Caco-2 (cell line): ENCODE measurements around the gene GRIA1. TPM values are rescaled to one million over a fixed set of nuclear protein-coding genes. Genes with fewer than 3 reads are reported as not detected.

Experiments
- BruUV-seq: library from RNA; stranded (reverse); fragments of 400-500 nt; replicated peaks from 2 replicates; lab custom pipeline; 2021; lab: Mats Ljungman, UMichigan
- CTCF ChIA-PET: fragments of 300-600 bp; sonication (Branson Sonifier 250); formaldehyde crosslinking; loops from one replicate; lab custom pipeline; 2022; ENCODE audit warnings: antibody characterized with exemption; lab: Charles Lee
- POLR2A ChIA-PET: fragments of 300-600 bp; sonication (Branson Sonifier 250); formaldehyde crosslinking; loops from one replicate; lab custom pipeline; 2022; ENCODE audit warnings: antibody characterized with exemption; lab: Charles Lee
- DNase-seq, 2 experiments: peaks; one replicate each; pipeline versions ENCODE4 v3.0.0 to v3.0.0-alpha.2; 2020 to 2022
- H3K27me3 ChIP-seq: replicated peaks from 2 replicates; pipeline ENCODE4 v1.6.0; 2011; ENCODE audit warnings: low read length; ENCODE audit not compliant: control insufficient read depth, insufficient read depth
- H3K36me3 ChIP-seq: 2 replicates; pipeline ENCODE4 v1.5.1; 2011; ENCODE audit warnings: low read length; ENCODE audit not compliant: control insufficient read depth, insufficient read depth
- H3K4me1 ChIP-seq: fragments of 250-450 bp; sonication (Bioruptor Pico); 2 replicates; pipeline ENCODE4 v1.5.1; 2020; ENCODE audit warnings: mild to moderate bottlenecking
- H3K4me3 ChIP-seq: 2 replicates; pipeline ENCODE4 v1.5.1; 2011; ENCODE audit warnings: low read depth, mild to moderate bottlenecking, control low read depth, low read length
- H3K9me3 ChIP-seq: fragments of 250-450 bp; sonication (Bioruptor Pico); 2 replicates; pipeline ENCODE4 v1.5.1; 2020; ENCODE audit warnings: mild to moderate bottlenecking, moderate library complexity
- H3K27ac Mint-ChIP-seq: one replicate; pipeline ENCODE4 v1.8.0; 2022; ENCODE audit warnings: mixed read lengths; ENCODE audit not compliant: unreplicated experiment
- H3K27me3 Mint-ChIP-seq: one replicate; pipeline ENCODE4 v1.8.0; 2022; ENCODE audit warnings: mixed read lengths; ENCODE audit not compliant: insufficient read depth, unreplicated experiment
- H3K36me3 Mint-ChIP-seq: one replicate; pipeline ENCODE4 v1.8.0; 2022; ENCODE audit warnings: mild to moderate bottlenecking, mixed read lengths; ENCODE audit not compliant: insufficient read depth, unreplicated experiment
- H3K4me1 Mint-ChIP-seq: one replicate; pipeline ENCODE4 v1.8.0; 2022; ENCODE audit warnings: low read depth, mixed read lengths; ENCODE audit not compliant: unreplicated experiment
- H3K4me3 Mint-ChIP-seq: one replicate; pipeline ENCODE4 v1.8.0; 2022; ENCODE audit warnings: mild to moderate bottlenecking, moderate library complexity, mixed read lengths; ENCODE audit not compliant: unreplicated experiment
- H3K9me3 Mint-ChIP-seq: one replicate; pipeline ENCODE4 v1.8.0; 2022; ENCODE audit warnings: mixed read lengths; ENCODE audit not compliant: unreplicated experiment
- intact Hi-C: fragments of 100-400 bp; cut with micrococcal nuclease; formaldehyde crosslinking; loops from one replicate; pipeline ENCODE4 v1.10.0; 2022; ENCODE audit not compliant: unreplicated experiment
- total RNA-seq: library from RNA; stranded (reverse); gene quantifications from 2 replicates; pipeline ENCODE4 v1.2.3, GENCODE V29; 2022
- TF ChIP-seq, protein P1 (sequence below), 2 experiments: fragments of 200-600 bp in 1 of 2; IDR thresholded peaks; 1 replicate in 1 of 2; 2 replicates in 1 of 2; pipeline versions ENCODE4 v1.5.1 to v1.8.0; 2011 to 2022; ENCODE audit warnings: antibody characterized with exemption in 1 of 2, control low read depth in 1 of 2, inconsistent platforms in 1 of 2, low read depth in 1 of 2, low read length in 1 of 2, mild to moderate bottlenecking in 1 of 2, moderate library complexity in 1 of 2; ENCODE audit not compliant: insufficient read depth in 1 of 2, severe bottlenecking in 1 of 2, unreplicated experiment in 1 of 2

The GRIA1 gene
- total RNA-seq, 1 experiment from 2014 or later, result not detected

- BruUV-seq, result no TSS peak
- no peaks in the 10 kb centered on the region for H3K36me3 Mint-ChIP-seq
- CTCF ChIA-PET, result interaction anchor here (0.5 kb wide), 1 partner anchor 273 kb away, joined by 6 read pairs; no protein-coding TSS in a partner anchor
- H3K27me3 Mint-ChIP-seq, result peaks cover 14% of the 10 kb centered on the region
- Histone ChIP-seq H3K4me1 (no peaks in the 10 kb centered on the region), H3K9me3 (no peaks in the 10 kb centered on the region), H3K36me3 (no peaks in the 10 kb centered on the region), H3K27me3 (peaks cover 1% of the 10 kb centered on the region), H3K4me3 (no peak overlapping the region)
- H3K4me3 Mint-ChIP-seq, result no peak overlapping the region
- TF ChIP-seq, protein P1, sequence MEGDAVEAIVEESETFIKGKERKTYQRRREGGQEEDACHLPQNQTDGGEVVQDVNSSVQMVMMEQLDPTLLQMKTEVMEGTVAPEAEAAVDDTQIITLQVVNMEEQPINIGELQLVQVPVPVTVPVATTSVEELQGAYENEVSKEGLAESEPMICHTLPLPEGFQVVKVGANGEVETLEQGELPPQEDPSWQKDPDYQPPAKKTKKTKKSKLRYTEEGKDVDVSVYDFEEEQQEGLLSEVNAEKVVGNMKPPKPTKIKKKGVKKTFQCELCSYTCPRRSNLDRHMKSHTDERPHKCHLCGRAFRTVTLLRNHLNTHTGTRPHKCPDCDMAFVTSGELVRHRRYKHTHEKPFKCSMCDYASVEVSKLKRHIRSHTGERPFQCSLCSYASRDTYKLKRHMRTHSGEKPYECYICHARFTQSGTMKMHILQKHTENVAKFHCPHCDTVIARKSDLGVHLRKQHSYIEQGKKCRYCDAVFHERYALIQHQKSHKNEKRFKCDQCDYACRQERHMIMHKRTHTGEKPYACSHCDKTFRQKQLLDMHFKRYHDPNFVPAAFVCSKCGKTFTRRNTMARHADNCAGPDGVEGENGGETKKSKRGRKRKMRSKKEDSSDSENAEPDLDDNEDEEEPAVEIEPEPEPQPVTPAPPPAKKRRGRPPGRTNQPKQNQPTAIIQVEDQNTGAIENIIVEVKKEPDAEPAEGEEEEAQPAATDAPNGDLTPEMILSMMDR (IDR thresholded peaks at IDR 0.05; ENCODE audit: insufficient read depth in 1 of 2, low read depth in 1 of 2, low read length in 1 of 2, severe bottlenecking in 1 of 2, unreplicated experiment in 1 of 2), result no peak
- H3K27ac Mint-ChIP-seq, result no peak overlapping the region
- no peak for DNase-seq
- intact Hi-C loops, result no loop called here
- POLR2A ChIA-PET, result no interaction called here
- no peaks in the 10 kb centered on the region for H3K9me3 Mint-ChIP-seq
- no peaks in the 10 kb centered on the region for H3K4me1 Mint-ChIP-seq
Measured at GRCh38 chr5:153676821-153677220, 186.4 kb downstream of the GRIA1 start.

DNA sequence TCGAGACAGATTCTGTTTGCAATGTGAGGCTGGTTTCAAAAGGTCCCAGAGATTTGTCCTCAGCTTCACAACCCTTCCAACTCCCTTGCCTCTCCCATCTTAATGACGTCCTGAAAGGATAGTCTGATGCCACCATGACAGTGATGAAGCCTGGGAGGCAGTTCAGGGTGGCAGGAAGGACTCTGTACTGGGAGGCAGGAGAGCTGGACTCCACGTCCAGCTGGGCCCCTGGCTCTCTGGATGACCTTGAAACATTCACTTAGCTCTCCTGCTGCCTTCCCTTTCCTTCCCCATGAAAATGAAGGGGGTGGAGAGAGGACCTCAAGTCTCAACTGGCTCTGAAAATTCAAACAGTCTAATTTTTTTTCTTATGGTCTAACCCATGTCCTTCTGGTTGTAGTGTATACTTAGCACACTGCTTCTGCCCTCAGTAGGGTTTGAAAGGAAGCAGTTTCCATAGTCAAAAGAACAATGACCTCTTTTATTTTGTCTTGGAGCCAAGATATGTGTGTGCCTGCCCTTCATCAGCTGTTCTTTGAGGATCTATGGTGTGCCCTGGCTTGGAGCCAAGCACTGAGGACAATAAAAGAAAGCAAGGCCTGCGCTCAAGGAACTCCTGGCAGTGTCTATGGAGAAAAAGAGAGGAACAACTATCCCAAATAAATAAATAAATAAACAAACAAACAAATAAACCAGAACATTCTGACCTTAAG, 188.3 kb downstream of the GRIA1 start:
- H3K36me3 ChIP-seq, result no peaks in the 10 kb centered on the region
- H3K9me3 Mint-ChIP-seq, result no peaks in the 10 kb centered on the region
- H3K27me3 ChIP-seq, result peaks cover 1% of the 10 kb centered on the region
- no peak overlapping the region for H3K4me3 ChIP-seq
- DNase-seq, result no peak
- H3K27ac Mint-ChIP-seq, result no peak overlapping the region
- TF ChIP-seq, protein P1 (IDR thresholded peaks at IDR 0.05; ENCODE audit: insufficient read depth in 1 of 2, low read depth in 1 of 2, low read length in 1 of 2, severe bottlenecking in 1 of 2, unreplicated experiment in 1 of 2), result no peak
- H3K9me3 ChIP-seq, result no peaks in the 10 kb centered on the region
- ChIA-PET CTCF (no interaction called here), POLR2A (no interaction called here)
- no peak overlapping the region for H3K4me3 Mint-ChIP-seq
- intact Hi-C loops, result no loop called here
- no TSS peak for BruUV-seq
- H3K4me1 Mint-ChIP-seq, result no peaks in the 10 kb centered on the region
- H3K27me3 Mint-ChIP-seq, result peaks cover 10% of the 10 kb centered on the region
- H3K4me1 ChIP-seq, result no peaks in the 10 kb centered on the region
- no peaks in the 10 kb centered on the region for H3K36me3 Mint-ChIP-seq

DNA sequence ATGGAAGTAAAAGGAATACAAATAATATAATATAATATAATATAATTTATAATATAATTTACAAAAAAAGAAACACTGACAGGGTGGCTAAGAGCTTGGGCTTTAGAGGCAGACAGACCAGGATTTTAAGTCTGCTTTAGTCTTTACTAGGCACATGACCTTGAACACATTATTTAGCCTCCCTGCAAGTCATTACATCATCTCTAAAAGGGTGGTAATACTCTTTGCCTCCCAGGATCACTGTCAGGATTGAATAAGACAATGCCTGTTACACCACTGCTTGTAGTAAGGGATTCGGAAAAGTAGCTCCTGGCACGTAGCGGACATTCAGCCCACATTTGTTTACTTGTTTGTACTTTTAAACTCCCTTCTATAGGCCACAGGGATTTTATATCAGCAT, 199.8 kb downstream of the GRIA1 start:
- ChIA-PET POLR2A (no interaction called here), CTCF (no interaction called here)
- Histone ChIP-seq H3K4me1 (no peaks in the 10 kb centered on the region), H3K36me3 (no peaks in the 10 kb centered on the region), H3K4me3 (no peak overlapping the region), H3K27me3 (no peaks in the 10 kb centered on the region; the same call in 1 of the 2 replicates), H3K9me3 (no peaks in the 10 kb centered on the region)
- intact Hi-C loops, result no loop called here
- H3K9me3 Mint-ChIP-seq, result no peaks in the 10 kb centered on the region
- H3K4me1 Mint-ChIP-seq, result no peaks in the 10 kb centered on the region
- H3K27me3 Mint-ChIP-seq, result peaks cover 2% of the 10 kb centered on the region
- no peak for DNase-seq
- BruUV-seq, result no TSS peak
- no peak overlapping the region for H3K4me3 Mint-ChIP-seq
- no peak overlapping the region for H3K27ac Mint-ChIP-seq
- TF ChIP-seq, protein P1 (IDR thresholded peaks at IDR 0.05; ENCODE audit: insufficient read depth in 1 of 2, low read depth in 1 of 2, low read length in 1 of 2, severe bottlenecking in 1 of 2, unreplicated experiment in 1 of 2), result no peak
- H3K36me3 Mint-ChIP-seq, result no peaks in the 10 kb centered on the region
